Gastroesophageal sphincter (tissue), 3 donors: ENCODE measurements around the gene IDH2.

Experiments used
- CTCF ChIP-seq, 4 experiments: fragments of 200-600 bp in 2 of 4; fragments of 450-650 bp in 2 of 4; sonication (generic) in 1 of 4; IDR thresholded peaks; one replicate each; pipeline ENCODE4 v1.5.1; 2017 to 2019; ENCODE audit warnings: antibody characterized with exemption in 4 of 4, mild to moderate bottlenecking in 2 of 4, moderate library complexity in 2 of 4
- EP300 ChIP-seq: sonication (generic); formaldehyde crosslinking; IDR thresholded peaks from one replicate; pipeline ENCODE4 v1.6.1; 2017; ENCODE audit warnings: antibody characterized with exemption, mild to moderate bottlenecking

GRCh38 chr15:90099072-90099867, 3.0 kb downstream of the IDH2 start:
- TF ChIP-seq EP300, result no peak
- no peak for TF ChIP-seq CTCF (IDR thresholded peaks at IDR 0.05)
